SK-N-MC (cell line): Measurements from ENCODE around the gene KCNQ1.

Source experiments
- EZH2 ChIP-seq: fragments of 200-600 bp; sonication (generic); IDR thresholded peaks from one replicate; pipeline ENCODE4 v1.6.1; 2017; ENCODE audit warnings: antibody characterized with exemption
- FOXP2 ChIP-seq: optimal IDR thresholded peaks from 2 replicates; pipeline ENCODE3; 2011; ENCODE audit warnings: mild to moderate bottlenecking, moderate library complexity; ENCODE audit not compliant: insufficient read depth; ENCODE audit errors: extremely low read length, control extremely low read depth
- POLR2AphosphoS5 ChIP-seq: IDR thresholded peaks from 2 replicates; pipeline ENCODE4 v1.6.1; 2012; ENCODE audit warnings: mild to moderate bottlenecking, low read depth, low read length, borderline replicate concordance

DNA sequence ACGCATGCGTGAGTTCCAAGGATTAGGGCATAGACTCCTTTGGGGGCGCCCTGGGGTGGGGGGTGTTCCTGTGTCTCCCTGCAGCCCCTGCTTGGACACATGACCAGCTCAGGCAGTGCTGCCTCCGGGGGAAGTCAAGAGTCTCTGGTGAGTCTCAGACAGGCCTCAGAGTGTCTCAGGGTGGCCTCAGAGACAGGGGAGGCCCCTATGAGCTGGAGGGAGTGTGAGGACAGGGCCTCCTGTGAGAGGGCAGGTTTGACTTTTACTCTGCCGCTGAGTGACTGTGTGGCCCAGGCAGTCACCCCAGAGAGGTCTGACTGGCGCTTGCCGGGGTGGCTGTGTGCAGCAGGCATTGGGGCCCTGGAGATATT, 296.2 kb downstream of the KCNQ1 start:
- TF ChIP-seq POLR2AphosphoS5: no peak
- TF ChIP-seq EZH2: no peak
- no peak for TF ChIP-seq FOXP2
